Tibial nerve (tissue), 4 donors: ENCODE results near the gene PCDH7.

Experiments used
- CTCF ChIP-seq, 5 experiments: fragments of 200-600 bp in 3 of 5; fragments of 450-650 bp in 2 of 5; sonication (generic) in 3 of 5; IDR thresholded peaks; one replicate each; pipeline ENCODE4 v1.5.1; 2016 to 2019; ENCODE audit warnings: antibody characterized with exemption in 5 of 5, mild to moderate bottlenecking in 3 of 5, moderate library complexity in 2 of 5
- EP300 ChIP-seq, 2 donors: sonication (generic); formaldehyde crosslinking; IDR thresholded peaks; one replicate each; pipeline ENCODE4 v1.6.1; 2017; ENCODE audit warnings: antibody characterized with exemption in 2 of 2, mild to moderate bottlenecking in 1 of 2
- POLR2A ChIP-seq, 2 donors: fragments of 450-650 bp; IDR thresholded peaks; one replicate each; pipeline ENCODE4 v1.6.1; 2017; ENCODE audit warnings: antibody characterized with exemption in 2 of 2, mild to moderate bottlenecking in 2 of 2, moderate library complexity in 2 of 2

- no peak for TF ChIP-seq CTCF (IDR thresholded peaks at IDR 0.05)
- TF ChIP-seq EP300 (IDR thresholded peaks at IDR 0.05): no peak
- no peak for TF ChIP-seq POLR2A (IDR thresholded peaks at IDR 0.05)
These were observed 33.9 kb downstream of the PCDH7 start for GRCh38 chr4:30754021-30754420.
